Neural progenitor cell (in vitro differentiated cells): ENCODE measurements around the gene ANKRD28. TPM values are rescaled to one million over a fixed set of nuclear protein-coding genes. Genes with fewer than 3 reads are reported as not detected.

Source experiments
- DNase-seq: peaks from one replicate; pipeline ENCODE4 v3.0.0-alpha.2; 2016; ENCODE audit warnings: low spot score
- H2AFZ ChIP-seq: fragments of 200-600 bp; sonication (generic); replicated peaks from 2 replicates; pipeline ENCODE4 v1.6.1; 2016; ENCODE audit warnings: antibody characterized with exemption
- H3F3A ChIP-seq: fragments of 200-600 bp; sonication (generic); 2 replicates; pipeline ENCODE4 v1.6.1; 2016; ENCODE audit warnings: antibody characterized with exemption, low read depth
- H3K27ac ChIP-seq: fragments of 200-600 bp; sonication (generic); 2 replicates; pipeline ENCODE4 v1.5.1; 2016; ENCODE audit warnings: mild to moderate bottlenecking
- H3K27me3 ChIP-seq: fragments of 200-600 bp; sonication (generic); 2 replicates; pipeline ENCODE4 v1.6.1; 2016; ENCODE audit warnings: mild to moderate bottlenecking, moderate library complexity
- H3K36me3 ChIP-seq: fragments of 200-600 bp; sonication (generic); 2 replicates; pipeline ENCODE4 v1.5.1; 2016
- H3K4me1 ChIP-seq: fragments of 200-600 bp; sonication (generic); 2 replicates; pipeline ENCODE4 v1.6.1; 2016; ENCODE audit warnings: mixed run types
- H3K4me2 ChIP-seq: fragments of 200-600 bp; sonication (generic); 2 replicates; pipeline ENCODE4 v1.6.1; 2016
- H3K4me3 ChIP-seq: fragments of 200-600 bp; sonication (generic); 2 replicates; pipeline ENCODE4 v1.5.1; 2016
- H3K79me2 ChIP-seq: fragments of 200-600 bp; sonication (generic); 2 replicates; pipeline ENCODE4 v1.6.1; 2016; ENCODE audit warnings: low read depth
- H3K9ac ChIP-seq: fragments of 200-600 bp; sonication (generic); 2 replicates; pipeline ENCODE4 v1.6.1; 2016
- H3K9me3 ChIP-seq: fragments of 200-600 bp; sonication (generic); 2 replicates; pipeline ENCODE4 v1.5.1; 2016; ENCODE audit warnings: low read depth
- H4K20me1 ChIP-seq: fragments of 200-600 bp; sonication (generic); 2 replicates; pipeline ENCODE4 v1.6.1; 2016; ENCODE audit warnings: low read depth
- H3K27ac Mint-ChIP-seq: 3 replicates; pipeline ENCODE4 v1.8.0; 2021; ENCODE audit warnings: mixed read lengths
- H3K27me3 Mint-ChIP-seq: 2 replicates; pipeline ENCODE4 v1.8.0; 2022; ENCODE audit warnings: low read depth, mild to moderate bottlenecking, inconsistent platforms, moderate library complexity, mixed read lengths; ENCODE audit not compliant: insufficient read depth
- H3K36me3 Mint-ChIP-seq: 3 replicates; pipeline ENCODE4 v1.8.0; 2021; ENCODE audit warnings: mixed read lengths
- H3K4me1 Mint-ChIP-seq: 3 replicates; pipeline ENCODE4 v1.8.0; 2021; ENCODE audit warnings: mixed read lengths
- H3K4me3 Mint-ChIP-seq: 3 replicates; pipeline ENCODE4 v1.8.0; 2021; ENCODE audit warnings: mild to moderate bottlenecking, moderate library complexity, mixed read lengths
- H3K9me3 Mint-ChIP-seq: 3 replicates; pipeline ENCODE4 v1.8.0; 2020; ENCODE audit warnings: mixed read lengths
- EZH2 ChIP-seq: fragments of 200-600 bp; sonication (generic); IDR thresholded peaks from 2 replicates; pipeline ENCODE4 v1.6.1; 2017; ENCODE audit warnings: antibody characterized with exemption, mild to moderate bottlenecking, moderate library complexity
- EZH2phosphoT487 ChIP-seq: fragments of 200-600 bp; sonication (generic); IDR thresholded peaks from 2 replicates; pipeline ENCODE4 v1.6.1; 2017; ENCODE audit warnings: antibody characterized with exemption
- total RNA-seq: library from RNA; depleted of rRNA; stranded (reverse); fragments of >200 nt; gene quantifications from 2 replicates; pipeline ENCODE4 v1.2.3, GENCODE V29; 2015; ENCODE audit warnings: low replicate concordance
- TF ChIP-seq, protein P1 (sequence below): fragments of 200-600 bp; sonication (generic); IDR thresholded peaks from 2 replicates; pipeline ENCODE4 v1.5.1; 2017; ENCODE audit warnings: antibody characterized with exemption, mild to moderate bottlenecking

The ANKRD28 gene
- total RNA-seq, 1 donor from 2014 or later = 36.4 TPM

DNA sequence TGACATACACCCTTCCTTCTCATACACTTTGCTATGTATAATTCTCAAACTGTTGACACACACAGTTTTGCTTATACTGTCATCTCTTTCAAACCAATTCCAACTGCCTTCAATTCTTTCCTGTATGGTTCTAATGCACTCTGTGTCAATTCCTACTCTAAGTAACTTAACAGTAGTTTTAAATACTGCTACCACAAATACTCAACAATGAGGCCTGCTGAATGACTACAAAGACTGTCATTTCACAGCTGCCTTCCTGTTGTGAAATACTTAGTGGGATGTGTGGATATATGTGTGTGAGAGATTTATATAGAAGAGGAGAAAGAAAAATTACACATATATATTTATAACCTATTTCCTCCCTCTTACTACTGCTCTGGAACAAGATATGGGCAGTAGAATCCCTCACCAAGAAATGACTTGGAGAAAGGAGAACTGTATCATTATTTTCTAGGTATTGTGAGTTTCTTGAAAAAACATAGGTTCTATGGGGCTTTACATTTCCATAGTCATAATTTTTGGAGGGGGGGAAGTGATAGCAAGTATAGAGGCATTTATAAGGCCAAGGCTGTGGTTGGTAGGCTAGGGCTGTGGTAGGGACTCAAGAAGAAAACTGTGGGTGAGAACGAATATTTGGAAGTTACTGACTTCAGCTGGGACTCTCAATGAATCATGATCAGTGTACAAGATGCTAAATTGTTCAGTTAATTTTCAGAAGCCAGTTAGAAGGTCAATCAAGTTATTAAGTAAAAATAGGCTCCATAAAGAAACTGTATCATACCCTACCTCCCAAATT, 88.7 kb downstream of the ANKRD28 start:
- H2AFZ ChIP-seq = no peak overlapping the region
- no peaks in the 10 kb centered on the region for H3K9me3 ChIP-seq
- H3K9ac ChIP-seq = no peak overlapping the region
- peaks cover 24% of the 10 kb centered on the region for H3K36me3 Mint-ChIP-seq
- peaks cover 5% of the 10 kb centered on the region for H3K36me3 ChIP-seq
- no peak overlapping the region for H3K4me3 Mint-ChIP-seq
- DNase-seq = no peak
- TF ChIP-seq EZH2 (no peak), EZH2phosphoT487 (no peak)
- TF ChIP-seq, protein P1, sequence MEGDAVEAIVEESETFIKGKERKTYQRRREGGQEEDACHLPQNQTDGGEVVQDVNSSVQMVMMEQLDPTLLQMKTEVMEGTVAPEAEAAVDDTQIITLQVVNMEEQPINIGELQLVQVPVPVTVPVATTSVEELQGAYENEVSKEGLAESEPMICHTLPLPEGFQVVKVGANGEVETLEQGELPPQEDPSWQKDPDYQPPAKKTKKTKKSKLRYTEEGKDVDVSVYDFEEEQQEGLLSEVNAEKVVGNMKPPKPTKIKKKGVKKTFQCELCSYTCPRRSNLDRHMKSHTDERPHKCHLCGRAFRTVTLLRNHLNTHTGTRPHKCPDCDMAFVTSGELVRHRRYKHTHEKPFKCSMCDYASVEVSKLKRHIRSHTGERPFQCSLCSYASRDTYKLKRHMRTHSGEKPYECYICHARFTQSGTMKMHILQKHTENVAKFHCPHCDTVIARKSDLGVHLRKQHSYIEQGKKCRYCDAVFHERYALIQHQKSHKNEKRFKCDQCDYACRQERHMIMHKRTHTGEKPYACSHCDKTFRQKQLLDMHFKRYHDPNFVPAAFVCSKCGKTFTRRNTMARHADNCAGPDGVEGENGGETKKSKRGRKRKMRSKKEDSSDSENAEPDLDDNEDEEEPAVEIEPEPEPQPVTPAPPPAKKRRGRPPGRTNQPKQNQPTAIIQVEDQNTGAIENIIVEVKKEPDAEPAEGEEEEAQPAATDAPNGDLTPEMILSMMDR = no peak
- no peak overlapping the region for H3K4me3 ChIP-seq
- no peaks in the 10 kb centered on the region for H3K79me2 ChIP-seq
- H3K4me1 ChIP-seq = no peaks in the 10 kb centered on the region
- no peaks in the 10 kb centered on the region for H3K4me1 Mint-ChIP-seq
- no peaks in the 10 kb centered on the region for H3K9me3 Mint-ChIP-seq
- H3K27me3 Mint-ChIP-seq = no peaks in the 10 kb centered on the region
- no peak overlapping the region for H3K27ac Mint-ChIP-seq
- no peak overlapping the region for H3K27ac ChIP-seq
- H3K4me2 ChIP-seq = no peak overlapping the region
- no peaks in the 10 kb centered on the region for H3K27me3 ChIP-seq
- H4K20me1 ChIP-seq = no peaks in the 10 kb centered on the region
- H3F3A ChIP-seq = no peaks in the 10 kb centered on the region

DNA sequence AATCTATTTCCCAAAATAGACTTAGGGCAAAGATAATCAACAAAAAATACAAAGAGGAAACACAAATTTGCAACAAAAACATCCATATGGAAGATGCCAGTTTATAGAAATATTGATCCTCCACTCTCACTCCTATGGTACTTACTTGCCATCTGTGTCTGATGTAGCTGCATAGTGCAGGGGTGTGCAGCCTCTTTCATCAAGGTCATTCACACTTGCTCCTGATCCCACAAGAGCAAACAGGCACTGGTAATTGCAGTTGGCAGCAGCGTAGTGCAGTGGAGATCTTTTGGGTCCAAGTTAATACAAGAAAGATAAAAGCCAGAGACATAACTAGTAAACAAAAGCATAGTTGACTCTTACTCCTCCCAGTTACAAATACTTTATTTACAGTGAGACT, 90.0 kb downstream of the ANKRD28 start:
- H3K27ac ChIP-seq = no peak overlapping the region
- DNase-seq = no peak
- no peaks in the 10 kb centered on the region for H3K9me3 Mint-ChIP-seq
- no peak overlapping the region for H3K9ac ChIP-seq
- no peaks in the 10 kb centered on the region for H3K79me2 ChIP-seq
- H3K27me3 Mint-ChIP-seq = no peaks in the 10 kb centered on the region
- no peak overlapping the region for H3K4me3 Mint-ChIP-seq
- no peaks in the 10 kb centered on the region for H3K4me1 Mint-ChIP-seq
- H3K9me3 ChIP-seq = no peaks in the 10 kb centered on the region
- H3K27me3 ChIP-seq = no peaks in the 10 kb centered on the region
- H3K36me3 ChIP-seq = peaks cover 5% of the 10 kb centered on the region
- H3K27ac Mint-ChIP-seq = no peak overlapping the region
- no peaks in the 10 kb centered on the region for H3K4me1 ChIP-seq
- TF ChIP-seq, protein P1 = no peak
- TF ChIP-seq EZH2phosphoT487 (no peak), EZH2 (no peak)
- no peak overlapping the region for H3K4me3 ChIP-seq
- H4K20me1 ChIP-seq = no peaks in the 10 kb centered on the region
- peaks cover 24% of the 10 kb centered on the region for H3K36me3 Mint-ChIP-seq
- H3F3A ChIP-seq = no peaks in the 10 kb centered on the region
- H2AFZ ChIP-seq = no peak overlapping the region
- no peak overlapping the region for H3K4me2 ChIP-seq

DNA sequence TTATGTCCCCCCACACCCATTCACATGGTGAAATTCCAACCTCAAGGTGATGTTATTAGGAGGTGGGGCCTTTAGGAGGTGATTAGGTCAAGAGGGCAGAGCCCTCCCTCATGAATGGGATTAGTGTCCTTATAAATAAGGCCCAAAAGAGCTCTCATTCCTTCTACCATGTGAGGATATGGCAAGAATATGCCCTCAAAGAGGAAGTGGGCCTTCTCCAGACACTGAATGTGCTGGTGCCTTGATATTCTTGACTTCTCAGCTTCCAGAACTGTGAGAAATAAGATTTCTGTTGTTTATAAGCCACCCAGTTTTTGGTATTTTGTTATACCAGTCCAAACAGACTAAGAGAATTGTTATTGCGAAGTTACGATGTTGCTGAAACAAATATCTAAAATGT, 94.4 kb downstream of the ANKRD28 start:
- no peak overlapping the region for H2AFZ ChIP-seq
- H3K4me2 ChIP-seq = no peak overlapping the region
- H3K27ac ChIP-seq = no peak overlapping the region
- H3K4me3 ChIP-seq = no peak overlapping the region
- H3K4me3 Mint-ChIP-seq = no peak overlapping the region
- TF ChIP-seq, protein P1 = no peak
- TF ChIP-seq EZH2phosphoT487 (no peak), EZH2 (no peak)
- H3F3A ChIP-seq = no peaks in the 10 kb centered on the region
- H3K9me3 ChIP-seq = no peaks in the 10 kb centered on the region
- H3K4me1 ChIP-seq = no peaks in the 10 kb centered on the region
- H4K20me1 ChIP-seq = no peaks in the 10 kb centered on the region
- no peaks in the 10 kb centered on the region for H3K27me3 ChIP-seq
- H3K27me3 Mint-ChIP-seq = no peaks in the 10 kb centered on the region
- no peak overlapping the region for H3K9ac ChIP-seq
- H3K79me2 ChIP-seq = no peaks in the 10 kb centered on the region
- H3K36me3 ChIP-seq = no peaks in the 10 kb centered on the region
- H3K27ac Mint-ChIP-seq = no peak overlapping the region
- H3K9me3 Mint-ChIP-seq = peaks cover 4% of the 10 kb centered on the region
- H3K4me1 Mint-ChIP-seq = no peaks in the 10 kb centered on the region
- no peak for DNase-seq
- peaks cover 25% of the 10 kb centered on the region for H3K36me3 Mint-ChIP-seq
